Measurements from ENCODE around the gene BMPER.

GRCh38 chr7:33979807-33980355 is 74.5 kb downstream of the BMPER start:
- TF ChIP-seq POLR2A (IDR thresholded peaks at IDR 0.05) (no peak), CTCF (IDR thresholded peaks at IDR 0.05) (no peak), EP300 (IDR thresholded peaks at IDR 0.05) (no peak)
